OCI-LY1 (cell line): ENCODE results near the gene AQP10.
"Not testable (repeated sequence)": the region's sequence is repeated elsewhere in the genome, so short reads cannot be mapped to it uniquely, and the experiment has no call there.

ENCODE experiments used
- H2AFZ ChIP-seq: fragments of 200-600 bp; sonication (generic), shearing (Covaris generic); 2 replicates; pipeline ENCODE4 v1.6.0; 2014; ENCODE audit warnings: antibody characterized with exemption, mild to moderate bottlenecking, low read length
- H3F3A ChIP-seq: fragments of 200-600 bp; sonication (generic), shearing (Covaris generic); 2 replicates; pipeline ENCODE4 v1.6.0; 2014; ENCODE audit warnings: mild to moderate bottlenecking, antibody characterized with exemption, low read length, moderate library complexity; ENCODE audit not compliant: insufficient read depth
- H3K27ac ChIP-seq: fragments of 200-600 bp; sonication (generic); 2 replicates; pipeline ENCODE4 v1.5.1; 2014; ENCODE audit warnings: low read length, mixed run types, mild to moderate bottlenecking, low read depth; ENCODE audit not compliant: poor library complexity, severe bottlenecking
- H3K27me3 ChIP-seq: fragments of 200-600 bp; sonication (generic); 2 replicates; pipeline ENCODE4 v1.6.0; 2014; ENCODE audit warnings: antibody characterized with exemption, mild to moderate bottlenecking, low read length, moderate library complexity; ENCODE audit not compliant: insufficient read depth
- H3K36me3 ChIP-seq: fragments of 200-600 bp; sonication (generic); 2 replicates; pipeline ENCODE4 v1.6.1; 2014; ENCODE audit warnings: mild to moderate bottlenecking, antibody characterized with exemption, low read length, moderate library complexity, mixed read lengths; ENCODE audit not compliant: insufficient read depth
- H3K4me1 ChIP-seq: fragments of 200-600 bp; sonication (generic); 2 replicates; pipeline ENCODE4 v1.5.1; 2014; ENCODE audit warnings: mild to moderate bottlenecking, low read length, moderate library complexity; ENCODE audit not compliant: insufficient read depth, severe bottlenecking
- H3K4me2 ChIP-seq: fragments of 200-600 bp; sonication (generic), shearing (Covaris generic); 2 replicates; pipeline ENCODE4 v1.6.1; 2014; ENCODE audit warnings: low read length
- H3K4me3 ChIP-seq: fragments of 200-600 bp; sonication (generic); 2 replicates; pipeline ENCODE4 v1.5.1; 2014; ENCODE audit warnings: low read length, low read depth, mild to moderate bottlenecking, mixed read lengths; ENCODE audit not compliant: poor library complexity, severe bottlenecking
- H3K79me2 ChIP-seq: fragments of 200-600 bp; shearing (Covaris generic); 2 replicates; pipeline ENCODE4 v1.6.1; 2016; ENCODE audit warnings: mixed run types, low read length, mixed read lengths; ENCODE audit not compliant: insufficient read depth
- H3K9ac ChIP-seq: fragments of 200-600 bp; sonication (generic), shearing (Covaris generic); 2 replicates; pipeline ENCODE4 v1.6.1; 2014; ENCODE audit warnings: mild to moderate bottlenecking, low read length, mixed read lengths
- H3K9me2 ChIP-seq: fragments of 200-600 bp; sonication (generic), shearing (Covaris generic); 2 replicates; pipeline ENCODE4 v1.6.1; 2014; ENCODE audit warnings: low read depth, mild to moderate bottlenecking, low read length, mixed read lengths
- H3K9me3 ChIP-seq: fragments of 200-600 bp; shearing (Covaris generic); 2 replicates; pipeline ENCODE4 v1.6.1; 2014; ENCODE audit warnings: low read length, mixed read lengths
- H4K20me1 ChIP-seq: fragments of 200-600 bp; sonication (generic), shearing (Covaris generic); 2 replicates; pipeline ENCODE4 v1.6.0; 2016; ENCODE audit warnings: mild to moderate bottlenecking, low read length; ENCODE audit not compliant: insufficient read depth
- CTCF ChIP-seq: fragments of 200-600 bp; sonication (generic), shearing (Covaris generic); IDR thresholded peaks from 2 replicates; pipeline ENCODE4 v1.5.1; 2017; ENCODE audit warnings: mild to moderate bottlenecking, antibody characterized with exemption, low read length, moderate library complexity, mixed read lengths
- EZH2 ChIP-seq: fragments of 200-600 bp; sonication (generic), shearing (Covaris generic); IDR thresholded peaks from 2 replicates; pipeline ENCODE4 v1.8.0; 2017; ENCODE audit warnings: borderline replicate concordance, mixed run types, mild to moderate bottlenecking, antibody characterized with exemption, low read length, moderate library complexity, mixed read lengths

AQP10 gene

GRCh38 chr1:154313066-154313356 lies 7.9 kb upstream of the AQP10 start:
- Histone ChIP-seq H4K20me1 (no peaks in the 10 kb centered on the region), H3K4me1 (no peaks in the 10 kb centered on the region), H3K36me3 (no peaks in the 10 kb centered on the region; the same call in 1 of the 2 replicates), H3K9me3 (peaks cover 8% of the 10 kb centered on the region; the same call in 1 of the 2 replicates), H3K9ac (no peak overlapping the region), H3K79me2 (no peaks in the 10 kb centered on the region), H3K27ac (no peak overlapping the region), H3K4me2 (no peak overlapping the region), H3F3A (no peaks in the 10 kb centered on the region), H3K4me3 (no peak overlapping the region), H3K9me2 (no peaks in the 10 kb centered on the region), H2AFZ (no peak overlapping the region), H3K27me3 (peaks cover 5% of the 10 kb centered on the region)
- TF ChIP-seq CTCF, result no peak
- TF ChIP-seq EZH2, result no peak

- H4K20me1 ChIP-seq, H3K9ac ChIP-seq, H3K4me1 ChIP-seq, H3K27ac ChIP-seq, H3K79me2 ChIP-seq, H3F3A ChIP-seq, H3K27me3 ChIP-seq, H3K4me2 ChIP-seq, H3K9me2 ChIP-seq, H3K36me3 ChIP-seq, H2AFZ ChIP-seq, H3K9me3 ChIP-seq, H3K4me3 ChIP-seq: not testable (repeated sequence)
Observed at GRCh38 chr1:154314226-154314625, 6.7 kb upstream of the AQP10 start.

GRCh38 chr1:154316704-154317103 lies 4.2 kb upstream of the AQP10 start:
- no peaks in the 10 kb centered on the region; the same call in 1 of the 2 replicates for H3K27me3 ChIP-seq
- no peak for TF ChIP-seq CTCF
- no peak for TF ChIP-seq EZH2
- no peak overlapping the region for H3K9ac ChIP-seq
- no peaks in the 10 kb centered on the region for H3K79me2 ChIP-seq
- no peaks in the 10 kb centered on the region for H4K20me1 ChIP-seq
- H3K4me2 ChIP-seq, result no peak overlapping the region
- H3K4me1 ChIP-seq, result no peaks in the 10 kb centered on the region
- peaks cover 8% of the 10 kb centered on the region; the same call in 1 of the 2 replicates for H3K9me3 ChIP-seq
- H3K9me2 ChIP-seq, result no peaks in the 10 kb centered on the region
- H2AFZ ChIP-seq, result no peak overlapping the region
- no peaks in the 10 kb centered on the region for H3F3A ChIP-seq
- H3K27ac ChIP-seq, result no peak overlapping the region
- H3K4me3 ChIP-seq, result no peak overlapping the region
- H3K36me3 ChIP-seq, result no peaks in the 10 kb centered on the region; the same call in 1 of the 2 replicates

GRCh38 chr1:154318386-154318785 lies 2.5 kb upstream of the AQP10 start:
- Histone ChIP-seq H2AFZ (no peak overlapping the region), H4K20me1 (no peaks in the 10 kb centered on the region), H3F3A (no peaks in the 10 kb centered on the region), H3K9me3 (peaks cover 8% of the 10 kb centered on the region; the same call in 1 of the 2 replicates), H3K9ac (no peak overlapping the region), H3K36me3 (no peaks in the 10 kb centered on the region; the same call in 1 of the 2 replicates), H3K9me2 (no peaks in the 10 kb centered on the region), H3K4me2 (no peak overlapping the region), H3K4me3 (no peak overlapping the region), H3K27ac (no peak overlapping the region), H3K79me2 (no peaks in the 10 kb centered on the region), H3K27me3 (no peaks in the 10 kb centered on the region; the same call in 1 of the 2 replicates), H3K4me1 (no peaks in the 10 kb centered on the region)
- TF ChIP-seq EZH2 (no peak), CTCF (no peak)

GRCh38 chr1:154321609-154321934 lies 679 bp downstream of the AQP10 start:
- not testable (repeated sequence) for H3K79me2 ChIP-seq, H3K9me3 ChIP-seq, H3K27ac ChIP-seq, H3K4me2 ChIP-seq, H3K9me2 ChIP-seq, H3K36me3 ChIP-seq, H3K4me3 ChIP-seq, H4K20me1 ChIP-seq, H2AFZ ChIP-seq, H3K9ac ChIP-seq, H3K27me3 ChIP-seq, H3F3A ChIP-seq
- H3K4me1 ChIP-seq, result peaks cover 10% of the 10 kb centered on the region
